T follicular helper cell (primary cell): ENCODE measurements around the gene TBC1D23.
"Not testable (repeated sequence)": the region's sequence is repeated elsewhere in the genome, so short reads cannot be mapped to it uniquely, and the experiment has no call there.

Experiments
- DNase-seq: peaks from one replicate; pipeline ENCODE4 v3.0.0-alpha.2; 2020; ENCODE audit warnings: low read depth

TBC1D23 gene

DNA sequence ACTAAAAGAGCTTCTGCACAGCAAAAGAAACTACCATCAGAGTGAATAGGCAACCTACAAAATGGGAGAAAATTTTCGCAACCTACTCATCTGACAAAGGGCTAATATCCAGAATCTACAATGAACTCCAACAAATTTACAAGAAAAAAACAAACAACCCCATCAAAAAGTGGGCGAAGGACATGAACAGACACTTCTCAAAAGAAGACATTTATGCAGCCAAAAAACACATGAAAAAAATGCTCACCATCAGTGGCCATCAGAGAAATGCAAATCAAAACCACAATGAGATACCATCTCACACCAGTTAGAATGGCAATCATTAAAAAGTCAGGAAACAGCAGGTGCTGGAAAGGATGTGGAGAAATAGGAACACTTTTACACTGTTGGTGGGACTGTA lies 91.0 kb downstream of the TBC1D23 start:
- DNase-seq: not testable (repeated sequence)

- no peak for DNase-seq
These were observed 91.8 kb downstream of the TBC1D23 start for GRCh38 chr3:100352296-100353231.

GRCh38 chr3:100354850-100355249 lies 94.1 kb downstream of the TBC1D23 start:
- no peak for DNase-seq

DNA sequence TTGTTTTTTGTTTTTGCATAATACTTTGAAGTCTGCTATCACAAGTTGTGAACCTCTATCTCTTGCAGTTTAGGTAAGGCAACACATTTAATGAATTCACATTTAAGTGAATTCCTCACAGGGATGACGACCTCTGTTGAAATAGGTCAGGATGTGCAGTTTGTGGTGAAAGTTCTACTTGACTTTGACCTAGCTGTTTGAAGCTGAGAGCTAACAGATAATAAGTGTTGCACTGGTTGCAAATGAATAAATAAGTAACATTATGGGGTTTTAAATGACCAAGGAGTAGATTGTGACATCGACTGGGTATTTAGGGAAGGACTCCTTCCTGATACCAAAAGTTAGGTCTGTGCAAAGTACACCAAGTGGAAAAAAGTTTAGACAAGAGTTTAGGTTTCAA lies 97.6 kb downstream of the TBC1D23 start:
- no peak for DNase-seq

GRCh38 chr3:100359035-100359434 lies 98.2 kb downstream of the TBC1D23 start:
- no peak for DNase-seq

GRCh38 chr3:100360757-100361496 lies 100.1 kb downstream of the TBC1D23 start:
- no peak for DNase-seq

GRCh38 chr3:100361897-100362296 lies 101.1 kb downstream of the TBC1D23 start:
- no peak for DNase-seq

DNA sequence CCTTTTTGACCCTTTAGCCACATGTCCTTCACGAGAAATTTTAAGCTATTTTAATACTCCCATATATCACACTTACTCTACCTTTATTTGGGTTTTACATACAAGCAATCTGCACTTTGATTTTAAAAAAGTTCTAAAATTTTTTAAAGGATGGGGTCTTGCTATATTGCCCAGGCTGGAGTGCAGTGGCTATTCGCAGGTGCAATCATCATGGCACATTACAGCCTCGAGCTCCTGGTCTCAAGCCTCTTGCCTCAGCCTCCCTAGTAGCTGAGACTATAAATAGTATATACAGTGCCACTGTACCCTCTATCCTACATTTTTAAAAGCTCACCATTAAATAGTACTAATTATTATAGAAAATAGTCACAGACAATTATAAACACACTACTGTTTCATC lies 103.6 kb downstream of the TBC1D23 start:
- no peak for DNase-seq

DNA sequence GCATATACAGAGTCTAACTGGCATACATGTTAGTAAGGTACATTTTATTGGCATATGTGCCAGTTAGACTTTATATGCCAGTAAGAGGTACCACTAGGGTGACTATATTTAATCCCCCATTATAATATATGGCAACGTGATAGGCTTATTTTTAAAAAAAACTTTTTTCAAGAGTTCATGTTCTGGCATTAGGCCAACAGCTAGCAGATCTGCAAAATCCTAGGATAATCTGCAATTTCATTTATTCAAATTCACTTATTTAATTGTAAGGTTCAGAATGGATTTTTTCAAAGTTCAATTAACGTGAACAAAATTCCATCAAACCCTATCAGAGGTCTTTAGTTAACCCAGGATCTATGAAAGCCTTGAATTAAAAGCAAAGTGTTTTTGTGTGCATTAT lies 105.6 kb downstream of the TBC1D23 start:
- DNase-seq: no peak

DNA sequence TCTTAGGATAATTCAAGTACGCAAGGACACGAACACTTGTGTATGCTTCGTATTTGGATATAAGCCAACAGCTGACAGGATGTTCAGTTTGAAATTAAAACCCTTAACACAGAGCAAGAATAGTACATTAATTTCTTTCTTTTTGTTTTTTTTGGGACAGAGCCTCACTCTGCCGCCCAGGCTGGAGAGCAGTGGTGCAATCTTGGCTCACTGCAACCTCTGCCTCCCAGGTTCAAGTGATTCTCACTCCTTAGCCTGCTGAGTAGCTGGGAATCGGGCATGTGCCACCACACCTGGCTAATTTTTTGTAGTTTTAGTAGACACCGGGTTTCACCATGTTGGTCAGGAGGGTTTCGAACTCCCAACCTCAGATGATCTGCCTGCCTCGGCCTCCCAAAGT lies 107.6 kb downstream of the TBC1D23 start:
- DNase-seq: no peak

DNA sequence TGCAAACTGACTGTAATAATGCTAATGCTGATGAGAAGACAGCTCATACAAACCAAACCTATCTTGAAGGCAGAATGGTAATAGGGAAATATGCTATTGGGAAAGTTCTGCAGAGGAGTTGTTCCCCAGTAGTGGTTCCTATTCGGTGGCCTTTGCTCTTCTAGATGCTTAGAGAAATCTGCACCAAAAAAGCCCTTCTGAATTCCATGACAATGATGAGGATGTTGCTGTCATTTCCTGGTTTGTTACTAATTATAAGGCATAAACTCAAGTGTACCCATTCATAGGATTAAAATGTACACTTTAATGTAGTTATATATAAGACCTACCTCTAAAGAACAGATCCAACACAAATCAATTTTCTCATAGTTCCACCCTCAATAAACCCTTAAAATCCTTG lies 110.0 kb downstream of the TBC1D23 start:
- no peak for DNase-seq

- no peak for DNase-seq
These were observed 113.7 kb downstream of the TBC1D23 start for GRCh38 chr3:100374521-100374920.
